H1 (cell line): ENCODE measurements around the gene ANKRD66. TPM values are rescaled to one million over a fixed set of nuclear protein-coding genes. Genes with fewer than 3 reads are reported as not detected.

ENCODE experiments used
- CTCF ChIA-PET: fragments of 300-600 bp; sonication (Branson Sonifier 250); formaldehyde crosslinking; loops from one replicate; lab custom pipeline; 2021; ENCODE audit not compliant: partially characterized antibody; lab: Charles Lee
- POLR2A ChIA-PET: fragments of 300-600 bp; sonication (Branson Sonifier 250); formaldehyde crosslinking; loops from one replicate; lab custom pipeline; 2021; ENCODE audit warnings: inconsistent platforms; ENCODE audit not compliant: partially characterized antibody; lab: Charles Lee
- DNase-seq, 2 experiments: peaks; one replicate each; pipeline versions ENCODE4 v3.0.0 to v3.0.0-alpha.2; 2010 to 2022; ENCODE audit warnings: low spot score in 2 of 2, low read depth in 1 of 2, mixed read lengths in 1 of 2
- FAIRE-seq: peaks from 2 replicates; lab custom pipeline; 2011; peaks lifted over from hg19 to GRCh38; lab: Jason Lieb, UNC
- H2AFZ ChIP-seq: 2 replicates; pipeline ENCODE4 v1.8.1; 2012; ENCODE audit warnings: low read length, inconsistent platforms
- H2AK5ac ChIP-seq: 2 replicates; pipeline ENCODE4 v1.6.1; 2013; ENCODE audit warnings: low read depth, low read length
- H2BK120ac ChIP-seq: replicated peaks from 2 replicates; pipeline ENCODE3; 2013; ENCODE audit warnings: low read depth, low read length, inconsistent platforms
- H2BK12ac ChIP-seq: 2 replicates; pipeline ENCODE4 v1.6.1; 2013; ENCODE audit warnings: low read depth, low read length
- H2BK15ac ChIP-seq: 2 replicates; pipeline ENCODE4 v1.6.1; 2013; ENCODE audit warnings: low read length
- H2BK20ac ChIP-seq: 2 replicates; pipeline ENCODE4 v1.6.1; 2013; ENCODE audit warnings: low read length
- H2BK5ac ChIP-seq: 2 replicates; pipeline ENCODE4 v1.6.1; 2013; ENCODE audit warnings: low read depth, low read length
- H3K14ac ChIP-seq: 2 replicates; pipeline ENCODE4 v1.6.1; 2013; ENCODE audit warnings: inconsistent platforms; ENCODE audit not compliant: insufficient read length
- H3K18ac ChIP-seq: 2 replicates; pipeline ENCODE4 v1.6.1; 2013; ENCODE audit warnings: low read length; ENCODE audit errors: extremely low read depth
- H3K23ac ChIP-seq: 2 replicates; pipeline ENCODE4 v1.6.1; 2013; ENCODE audit warnings: inconsistent platforms; ENCODE audit not compliant: insufficient read length
- H3K23me2 ChIP-seq: 2 replicates; pipeline ENCODE4 v1.6.1; 2013; ENCODE audit warnings: low read depth, low read length
- H3K27ac ChIP-seq: 2 replicates; pipeline ENCODE4 v1.6.1; 2011; ENCODE audit warnings: low read depth, low read length, inconsistent platforms
- H3K27me3 ChIP-seq, 4 experiments: replicated peaks in 1 of 4; 1 replicate in 1 of 4; 2 replicates in 3 of 4; pipeline versions ENCODE4 v1.6.1 to v1.8.1; 2011 to 2013; ENCODE audit warnings: low read length in 3 of 4, mild to moderate bottlenecking in 3 of 4, inconsistent platforms in 2 of 4, mixed read lengths in 2 of 4, moderate library complexity in 1 of 4; ENCODE audit not compliant: control insufficient read depth in 3 of 4, insufficient read depth in 3 of 4; ENCODE audit errors: extremely low read depth in 1 of 4
- H3K36me3 ChIP-seq, 4 experiments: 2 replicates each; pipeline versions ENCODE4 v1.6.1 to v1.8.1; 2011 to 2013; ENCODE audit warnings: mild to moderate bottlenecking in 4 of 4, low read length in 3 of 4, moderate library complexity in 2 of 4, control low read depth in 1 of 4, inconsistent platforms in 1 of 4; ENCODE audit not compliant: insufficient read depth in 4 of 4, control insufficient read depth in 2 of 4
- H3K4ac ChIP-seq: replicated peaks from 2 replicates; pipeline ENCODE3; 2013; ENCODE audit warnings: low read length, low read depth, mixed read lengths, inconsistent platforms; ENCODE audit not compliant: insufficient read length
- H3K4me1 ChIP-seq, 4 experiments: replicated peaks in 1 of 4; 1 replicate in 1 of 4; 2 replicates in 3 of 4; pipeline versions ENCODE4 v1.6.1 to v1.8.1; 2011 to 2013; ENCODE audit warnings: low read length in 3 of 4, inconsistent platforms in 2 of 4, mixed read lengths in 1 of 4; ENCODE audit not compliant: insufficient read depth in 4 of 4, control insufficient read depth in 3 of 4
- H3K4me2 ChIP-seq, 2 experiments: 2 replicates each; pipeline versions ENCODE4 v1.6.1 to v1.8.1; 2011 to 2013; ENCODE audit warnings: low read depth in 2 of 2, low read length in 2 of 2, control low read depth in 1 of 2, inconsistent platforms in 1 of 2, mild to moderate bottlenecking in 1 of 2; ENCODE audit not compliant: insufficient read depth in 1 of 2
- H3K4me3 ChIP-seq, 4 experiments: fragments of 200-600, 300-600 bp in 1 of 4; sonication (generic), shearing (Covaris generic), sonication (Bioruptor Twin) in 1 of 4; 2 replicates each; pipeline versions ENCODE4 v1.5.1 to v1.8.1; 2011 to 2016; ENCODE audit warnings: low read length in 4 of 4, low read depth in 3 of 4, control low read depth in 2 of 4, inconsistent platforms in 2 of 4, mild to moderate bottlenecking in 2 of 4, mixed read lengths in 1 of 4, moderate library complexity in 1 of 4; ENCODE audit not compliant: insufficient read depth in 2 of 4; ENCODE audit errors: extremely low read depth in 1 of 4
- H3K56ac ChIP-seq: replicated peaks from 2 replicates; pipeline ENCODE3; 2013; ENCODE audit warnings: low read depth, mild to moderate bottlenecking, mixed read lengths, low read length, inconsistent platforms; ENCODE audit not compliant: insufficient read length
- H3K79me1 ChIP-seq: 2 replicates; pipeline ENCODE4 v1.6.1; 2013; ENCODE audit warnings: low read depth, low read length, control low read depth
- H3K79me2 ChIP-seq, 2 experiments: 2 replicates each; pipeline versions ENCODE4 v1.6.1 to v1.8.1; 2012 to 2013; ENCODE audit warnings: low read length in 2 of 2, mild to moderate bottlenecking in 2 of 2, inconsistent platforms in 1 of 2; ENCODE audit not compliant: insufficient read depth in 2 of 2, control insufficient read depth in 1 of 2
- H3K9ac ChIP-seq, 4 experiments: replicated peaks in 1 of 4; 1 replicate in 1 of 4; 2 replicates in 3 of 4; pipeline versions ENCODE4 v1.6.1 to v1.8.1; 2011 to 2013; ENCODE audit warnings: low read depth in 3 of 4, low read length in 3 of 4, control low read depth in 2 of 4, mild to moderate bottlenecking in 2 of 4, moderate library complexity in 2 of 4, inconsistent platforms in 1 of 4; ENCODE audit errors: extremely low read depth in 1 of 4
- H3K9me3 ChIP-seq, 2 experiments: 2 replicates each; pipeline versions ENCODE4 v1.6.1 to v1.8.1; 2012 to 2013; ENCODE audit warnings: mild to moderate bottlenecking in 2 of 2, moderate library complexity in 2 of 2, control low read depth in 1 of 2, inconsistent platforms in 1 of 2, low read depth in 1 of 2, low read length in 1 of 2, mixed read lengths in 1 of 2; ENCODE audit not compliant: insufficient read depth in 2 of 2
- H4K20me1 ChIP-seq, 2 experiments: replicated peaks in 1 of 2; 2 replicates each; pipeline versions ENCODE3 to v1.8.1; 2011 to 2013; ENCODE audit warnings: inconsistent platforms in 2 of 2, low read length in 2 of 2, mild to moderate bottlenecking in 1 of 2; ENCODE audit not compliant: insufficient read depth in 2 of 2, control insufficient read depth in 1 of 2
- H4K5ac ChIP-seq: 2 replicates; pipeline ENCODE4 v1.6.1; 2013; ENCODE audit warnings: low read length, low read depth, mixed read lengths, inconsistent platforms; ENCODE audit not compliant: insufficient read length
- H4K8ac ChIP-seq: 2 replicates; pipeline ENCODE4 v1.8.0; 2013; ENCODE audit warnings: mild to moderate bottlenecking, moderate library complexity, low read length, inconsistent platforms; ENCODE audit not compliant: insufficient read depth; ENCODE audit errors: extremely low read depth
- H4K91ac ChIP-seq: replicated peaks from 2 replicates; pipeline ENCODE3; 2013; ENCODE audit warnings: low read length, mixed read lengths, inconsistent platforms; ENCODE audit not compliant: insufficient read length
- ASH2L ChIP-seq: fragments of 200-600, 300-600 bp; sonication (generic); IDR thresholded peaks from one replicate; pipeline ENCODE4 v1.7.1; 2017; ENCODE audit warnings: low read length
- HDAC2 ChIP-seq, 2 experiments: fragments of 300-600 bp in 1 of 2; sonication (generic) in 1 of 2; IDR thresholded peaks; 2 replicates each; pipeline ENCODE4 v1.6.1; 2011 to 2012; ENCODE audit warnings: low read depth in 2 of 2, low read length in 2 of 2, mild to moderate bottlenecking in 2 of 2, moderate library complexity in 2 of 2, borderline replicate concordance in 1 of 2, inconsistent platforms in 1 of 2
- WGBS, 2 experiments: shearing (Covaris generic) in 1 of 2; methylation state at CpG; one replicate each; pipeline versions ENCODE4 v1.1.6 to v1.1.7; 2013 to 2015; ENCODE audit warnings: low lambda C conversion rate in 2 of 2, mixed read lengths in 2 of 2, inconsistent platforms in 1 of 2, low coverage in 1 of 2, missing lambda C conversion rate in 1 of 2; ENCODE audit not compliant: insufficient replicate concordance in 2 of 2, insufficient coverage in 1 of 2, insufficient read length in 1 of 2; ENCODE audit errors: extremely low coverage in 1 of 2, missing lambda C conversion rate in 1 of 2; 5-methylcytosine and 5-hydroxymethylcytosine counted together
- polyA plus RNA-seq, 7 experiments: library from polyadenylated mRNA; depleted of rRNA in 3 of 7; stranded (reverse) in 5 of 7; unstranded in 2 of 7; fragments of >200 nt in 5 of 7; fragments of 200-250 nt in 2 of 7; gene quantifications; 1 replicate in 5 of 7; 2 replicates in 1 of 7; 4 replicates in 1 of 7; pipeline versions ENCODE4 v1.2.1 to v1.2.3, GENCODE V29; 2011 to 2013; ENCODE audit warnings: missing spikeins in 2 of 7, mixed read lengths in 2 of 7
- total RNA-seq: library from RNA; stranded (reverse); fragmentation: NEBNext Ultra II Directional; extraction: Animal tissue kit (Norgen Biotek cat#: 25700); gene quantifications from 2 replicates; pipeline ENCODE4 v1.2.1, GENCODE V29; 2021
- TF ChIP-seq, protein P1 (sequence below): IDR thresholded peaks from 2 replicates; pipeline ENCODE4 v1.6.1; 2011; ENCODE audit warnings: low read length, improper control_type of control experiment

Gene ANKRD66
- total and polyA plus RNA-seq, 2 of the 8 experiments (the other 6 are each of a cell fraction or from before 2014, with no cell fraction given) = 0.05 TPM; not detected in 1

DNA sequence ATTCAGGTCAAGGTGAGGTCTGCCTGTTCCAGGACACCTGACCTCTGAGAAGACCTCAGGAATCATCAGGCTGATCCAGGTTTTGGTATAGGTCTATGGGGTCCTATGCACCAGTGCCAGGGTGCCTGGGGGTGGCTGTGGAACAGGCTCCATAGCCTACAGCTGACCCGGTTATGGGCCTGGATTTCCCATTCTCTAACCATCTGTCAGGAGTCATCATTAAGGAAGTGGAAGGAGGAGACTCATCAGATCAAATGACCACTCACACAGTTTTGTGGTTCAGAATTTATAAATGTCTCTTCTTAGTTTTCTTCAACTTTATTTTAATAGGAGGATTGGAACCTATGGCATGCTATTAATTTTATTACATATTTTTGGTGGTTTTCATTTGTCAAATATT lies 26.3 kb upstream of the ANKRD66 start:
- DNase-seq = no peak
- H3K4me3 ChIP-seq = no peak overlapping the region
- H3K9ac ChIP-seq = no peak overlapping the region
- H3K79me2 ChIP-seq = no peaks in the 10 kb centered on the region
- H3K4me1 ChIP-seq = no peaks in the 10 kb centered on the region
- no peak overlapping the region for H3K4me2 ChIP-seq
- H2BK5ac ChIP-seq = no peak overlapping the region
- no peak overlapping the region for H2BK120ac ChIP-seq
- H3K4ac ChIP-seq = no peak overlapping the region
- H3K27ac ChIP-seq = no peak overlapping the region
- no peaks in the 10 kb centered on the region for H3K36me3 ChIP-seq
- no peak overlapping the region for H4K91ac ChIP-seq
- no peak overlapping the region for H4K5ac ChIP-seq
- no peak overlapping the region for H3K18ac ChIP-seq
- ChIA-PET POLR2A (no interaction called here), CTCF (no interaction called here)
- H3K79me1 ChIP-seq = no peaks in the 10 kb centered on the region
- H3K23me2 ChIP-seq = no peaks in the 10 kb centered on the region
- no peak overlapping the region for H2AK5ac ChIP-seq
- H4K8ac ChIP-seq = no peak overlapping the region
- H3K27me3 ChIP-seq = no peaks in the 10 kb centered on the region
- FAIRE-seq = no peak
- H4K20me1 ChIP-seq = no peaks in the 10 kb centered on the region
- H2AFZ ChIP-seq = no peak overlapping the region
- no peak overlapping the region for H2BK12ac ChIP-seq
- H3K14ac ChIP-seq = no peak overlapping the region
- no peak overlapping the region for H3K56ac ChIP-seq
- no peak overlapping the region for H2BK15ac ChIP-seq
- no peaks in the 10 kb centered on the region for H3K9me3 ChIP-seq
- WGBS, 2 experiments = 93% methylated on average over 1 of the region's 1 CpG; no CpG with 5 or more reads in 1 of the 2 experiments
- no peak overlapping the region for H2BK20ac ChIP-seq
- no peak overlapping the region for H3K23ac ChIP-seq
- TF ChIP-seq ASH2L (no peak), HDAC2 (IDR thresholded peaks at IDR 0.05; ENCODE audit: borderline replicate concordance in 1 of 2, low read depth in 2 of 2, low read length in 2 of 2) (no peak)
- TF ChIP-seq, protein P1, sequence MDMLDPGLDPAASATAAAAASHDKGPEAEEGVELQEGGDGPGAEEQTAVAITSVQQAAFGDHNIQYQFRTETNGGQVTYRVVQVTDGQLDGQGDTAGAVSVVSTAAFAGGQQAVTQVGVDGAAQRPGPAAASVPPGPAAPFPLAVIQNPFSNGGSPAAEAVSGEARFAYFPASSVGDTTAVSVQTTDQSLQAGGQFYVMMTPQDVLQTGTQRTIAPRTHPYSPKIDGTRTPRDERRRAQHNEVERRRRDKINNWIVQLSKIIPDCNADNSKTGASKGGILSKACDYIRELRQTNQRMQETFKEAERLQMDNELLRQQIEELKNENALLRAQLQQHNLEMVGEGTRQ = no peak
